TTC549 (cell line): ENCODE results near the gene HACD1.

Experiments used
- FAIRE-seq: peaks from 2 replicates; lab custom pipeline; 2012; peaks lifted over from hg19 to GRCh38; lab: Jason Lieb, UNC

Gene HACD1, protein sequence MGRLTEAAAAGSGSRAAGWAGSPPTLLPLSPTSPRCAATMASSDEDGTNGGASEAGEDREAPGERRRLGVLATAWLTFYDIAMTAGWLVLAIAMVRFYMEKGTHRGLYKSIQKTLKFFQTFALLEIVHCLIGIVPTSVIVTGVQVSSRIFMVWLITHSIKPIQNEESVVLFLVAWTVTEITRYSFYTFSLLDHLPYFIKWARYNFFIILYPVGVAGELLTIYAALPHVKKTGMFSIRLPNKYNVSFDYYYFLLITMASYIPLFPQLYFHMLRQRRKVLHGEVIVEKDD

DNA sequence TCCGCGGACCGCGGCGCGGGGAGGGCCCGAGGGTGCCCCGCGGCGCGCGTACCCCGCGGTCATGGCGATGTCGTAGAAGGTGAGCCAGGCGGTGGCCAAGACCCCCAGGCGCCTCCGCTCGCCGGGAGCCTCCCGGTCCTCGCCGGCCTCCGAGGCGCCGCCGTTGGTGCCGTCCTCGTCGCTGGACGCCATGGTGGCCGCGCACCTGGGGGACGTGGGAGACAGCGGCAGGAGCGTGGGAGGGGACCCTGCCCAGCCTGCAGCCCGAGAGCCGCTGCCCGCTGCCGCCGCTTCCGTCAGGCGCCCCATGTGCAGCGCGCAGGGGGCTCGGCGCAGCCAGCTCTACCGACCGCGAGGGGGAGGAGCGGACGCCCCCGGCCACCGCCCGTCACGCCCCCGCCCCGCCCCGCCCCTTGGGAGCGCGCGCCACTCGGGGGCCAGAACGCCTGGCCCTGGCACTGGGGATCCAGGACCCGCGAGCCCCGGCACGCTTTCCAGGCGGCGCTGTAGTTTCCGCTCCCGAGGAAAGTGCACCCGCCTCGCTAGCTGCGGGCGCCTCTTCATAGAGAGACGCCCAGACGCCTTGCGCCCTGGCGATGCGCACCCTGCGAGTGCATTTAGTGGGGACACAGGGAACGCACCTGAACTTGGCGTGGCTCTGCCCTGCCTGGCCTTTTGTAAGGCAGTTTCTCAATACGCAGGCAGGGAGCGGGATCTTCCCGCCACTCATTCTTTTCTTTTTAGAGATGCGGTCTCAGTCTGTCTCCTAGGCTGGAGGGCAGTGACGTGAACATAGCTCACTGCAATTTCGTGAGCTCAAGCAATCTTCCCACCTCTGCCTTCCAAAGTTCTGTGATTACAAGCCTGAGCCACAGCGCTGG is at the start of gene HACD1:
Gene HACD1 (minus strand): TSS at position 344 of the 881 bp plus-strand sequence. CDS start 35 bp downstream, at position 309.
- no peak for FAIRE-seq

DNA sequence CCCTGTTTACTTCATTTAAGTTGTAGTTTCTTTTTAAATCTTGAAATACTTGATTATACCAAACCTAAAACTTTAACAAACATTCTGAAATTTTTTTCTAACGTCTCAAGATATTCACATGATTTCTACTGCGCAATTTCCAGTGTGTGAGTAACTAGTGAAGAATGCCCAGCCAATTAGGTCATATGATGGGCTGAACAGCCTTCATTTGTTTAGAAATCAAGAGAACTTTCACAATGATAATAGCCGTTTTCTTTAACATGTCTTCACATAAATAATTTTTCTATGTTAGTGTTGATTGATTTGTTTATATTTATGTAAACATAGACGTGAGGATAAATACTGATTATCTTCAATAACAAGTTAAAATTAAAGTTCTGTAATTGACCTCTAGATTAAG is 48.6 kb upstream of the HACD1 start:
- no peak for FAIRE-seq

DNA sequence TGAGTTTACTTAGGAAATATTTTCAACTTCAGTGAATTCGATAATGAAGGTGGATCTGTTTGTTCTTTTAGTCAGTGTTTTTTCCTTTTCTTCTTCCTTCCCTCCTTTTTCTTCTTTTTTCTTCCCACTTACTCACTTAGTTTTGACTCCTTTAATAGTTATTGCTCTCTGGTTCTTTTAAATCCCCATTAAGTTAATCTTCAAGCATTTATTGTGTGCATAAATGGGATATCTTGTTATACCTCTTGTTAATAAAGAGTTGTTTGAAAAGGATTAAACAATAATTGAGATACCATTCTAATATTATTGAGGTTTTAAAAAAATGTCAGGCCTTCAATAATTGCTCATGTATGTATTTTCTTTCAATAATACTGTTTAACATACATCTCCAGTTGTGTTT is 46.3 kb upstream of the HACD1 start:
- FAIRE-seq = no peak

DNA sequence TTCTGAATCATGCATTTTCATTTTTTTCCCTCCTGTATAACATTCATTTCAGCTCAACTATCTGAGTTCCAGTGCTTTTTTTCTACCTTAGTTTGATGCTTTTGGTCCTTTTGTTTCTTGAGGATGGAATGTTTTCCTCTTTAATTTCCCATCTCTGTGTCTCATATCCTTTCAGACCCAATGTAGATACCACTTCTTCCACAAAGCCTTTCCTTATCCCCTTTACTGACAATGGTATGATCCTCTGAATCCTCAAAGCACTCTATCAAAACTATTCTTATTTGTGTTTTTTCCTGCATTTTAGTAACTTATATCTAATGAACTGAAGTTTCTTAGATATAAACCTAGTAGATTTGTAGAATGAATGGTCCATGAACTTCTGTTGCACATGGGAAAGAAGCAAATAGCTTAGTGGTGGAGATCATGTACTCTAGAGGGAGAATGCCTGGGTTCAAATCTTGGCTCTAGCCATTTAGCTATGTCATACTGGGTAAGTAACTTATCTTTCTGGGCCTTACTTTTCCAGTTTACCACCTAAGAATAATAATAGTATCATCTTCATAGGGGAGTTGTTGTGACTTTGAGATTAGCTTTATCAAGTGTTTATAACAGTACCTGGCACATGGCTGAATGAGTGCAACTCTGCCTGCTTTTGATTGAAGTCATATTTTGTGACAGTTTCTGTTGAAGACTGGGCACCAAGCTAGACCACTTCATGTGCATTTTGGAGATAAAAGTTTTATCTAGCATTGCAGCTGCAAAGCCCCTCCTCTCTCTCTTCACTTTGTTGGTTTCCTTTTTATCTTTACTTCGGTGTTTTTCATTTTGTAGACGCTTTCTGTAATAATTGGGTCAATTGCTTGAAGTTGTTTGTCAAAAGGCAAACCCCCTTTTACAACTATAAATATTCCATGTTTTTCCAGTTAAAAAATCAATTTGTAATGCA is 45.3 kb upstream of the HACD1 start:
- FAIRE-seq = no peak

DNA sequence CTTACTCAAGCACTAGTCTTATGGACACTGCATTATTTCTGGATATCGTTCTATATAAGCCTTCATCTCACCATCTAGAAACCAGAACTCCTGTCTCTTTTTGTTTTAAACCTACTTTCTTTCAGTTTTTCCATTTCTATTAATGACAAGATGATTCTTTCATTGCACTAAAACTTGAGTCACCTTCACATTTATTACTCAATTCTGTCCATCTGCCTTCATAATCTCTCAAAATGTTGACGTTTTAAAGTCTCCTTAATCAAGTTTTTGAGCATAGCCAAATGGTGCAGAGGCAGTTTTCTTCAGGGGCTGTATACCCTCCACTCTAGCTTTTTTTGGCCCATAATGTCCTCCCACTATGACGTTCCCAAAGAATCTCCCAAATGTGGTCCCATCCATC is 44.3 kb upstream of the HACD1 start:
- no peak for FAIRE-seq

DNA sequence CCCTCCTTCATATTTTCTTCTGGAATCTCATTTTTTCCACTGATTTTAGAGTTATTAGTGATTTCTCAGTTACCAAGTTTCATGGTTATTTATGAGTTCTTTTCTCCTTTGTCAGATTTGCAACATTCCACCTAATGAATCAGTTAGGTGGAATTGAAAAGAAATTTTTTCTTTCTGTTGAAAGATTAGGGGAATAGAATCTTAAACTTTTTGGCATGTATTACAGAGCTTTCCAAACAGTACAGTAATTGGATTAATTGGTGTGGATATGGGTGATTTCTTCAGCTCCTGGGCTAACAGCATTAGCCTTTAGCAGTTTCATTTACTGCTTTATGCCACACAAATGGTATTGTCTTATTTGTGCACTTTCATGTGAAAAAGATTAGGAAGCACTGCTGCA is 43.7 kb upstream of the HACD1 start:
- no peak for FAIRE-seq

DNA sequence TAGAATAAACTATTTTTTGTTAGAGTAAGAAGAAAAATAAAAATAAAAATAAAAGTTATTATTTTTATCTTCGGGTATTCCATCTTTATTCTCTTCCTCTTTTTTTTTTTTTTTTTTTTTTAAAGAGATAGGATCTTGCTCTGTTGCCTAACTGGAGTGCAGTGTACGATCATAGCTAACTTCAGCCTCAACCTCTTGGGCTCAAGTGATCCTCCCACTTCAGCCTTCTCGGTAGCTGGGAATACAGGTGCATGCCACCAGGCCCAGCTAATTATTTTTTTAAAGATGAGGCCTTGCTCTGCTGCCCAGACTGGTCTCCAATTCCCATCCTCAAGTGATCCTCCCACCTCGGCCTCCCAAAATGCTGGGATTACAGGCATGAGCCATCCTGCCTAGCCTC is 42.2 kb upstream of the HACD1 start:
- no peak for FAIRE-seq

DNA sequence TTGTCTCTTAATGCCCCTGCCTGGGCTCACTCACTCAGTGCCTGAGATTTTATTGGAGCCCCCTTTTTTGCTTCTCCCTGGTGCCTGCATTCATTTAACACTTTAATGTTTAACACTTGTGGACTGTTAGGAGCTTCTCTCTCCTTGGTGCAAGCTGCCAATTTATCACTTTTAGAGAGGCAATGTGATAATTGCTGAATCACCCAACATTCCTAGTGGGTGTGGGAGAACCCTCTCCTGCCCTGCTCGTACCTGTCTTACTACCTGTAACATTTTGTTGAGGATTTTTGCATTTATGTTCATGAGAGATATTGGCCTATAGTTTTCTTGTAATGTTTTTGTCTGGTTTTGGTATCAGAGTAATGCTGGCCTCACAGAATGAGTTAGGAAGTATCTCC is 39.9 kb upstream of the HACD1 start:
- FAIRE-seq = no peak

DNA sequence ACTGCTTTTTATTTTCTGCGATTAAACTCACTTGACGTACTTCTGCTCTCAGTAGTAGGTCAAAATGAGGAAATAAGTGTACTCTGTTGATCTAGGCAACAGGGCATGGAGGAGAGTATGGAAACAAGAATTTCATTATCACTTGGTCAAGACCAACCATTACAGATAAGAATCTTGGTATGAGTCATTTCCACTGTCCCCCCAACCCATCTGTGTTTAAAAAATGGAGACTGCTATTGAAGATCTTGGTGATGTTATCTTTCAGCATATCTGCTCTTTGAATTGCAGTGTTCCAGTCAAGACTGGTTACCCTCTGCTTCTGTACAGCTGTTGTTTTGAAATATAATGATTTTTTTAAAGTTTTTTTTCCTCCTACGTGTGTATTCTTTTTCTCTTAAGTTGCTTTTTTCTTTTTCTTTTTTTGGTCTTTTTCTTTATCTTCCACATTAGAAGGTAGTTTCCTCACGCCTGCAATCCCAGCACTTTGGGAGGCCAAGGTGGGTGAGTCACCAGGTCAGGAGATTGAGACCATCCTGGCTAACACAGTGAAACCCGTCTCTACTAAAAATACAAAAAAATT is 38.5 kb upstream of the HACD1 start:
- no peak for FAIRE-seq

DNA sequence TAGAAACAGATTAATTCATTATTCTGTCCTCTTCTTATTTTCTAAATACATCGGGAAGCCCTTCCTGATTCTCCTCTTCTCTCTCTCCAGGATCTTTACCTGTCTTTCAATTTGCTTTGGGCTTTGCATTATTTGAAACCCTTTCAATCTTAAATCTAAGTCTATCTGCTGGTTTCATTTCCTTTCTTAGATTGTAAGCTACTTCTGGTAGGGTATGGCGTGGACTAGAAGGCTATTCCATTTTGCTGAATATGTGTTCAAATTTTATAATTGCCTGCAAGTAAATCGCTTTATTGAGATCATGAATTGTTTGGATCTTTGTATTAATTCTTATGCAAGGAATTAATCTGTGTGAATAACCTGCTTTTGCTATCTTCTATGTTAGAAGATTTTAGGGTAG is 37.8 kb upstream of the HACD1 start:
- FAIRE-seq = no peak

DNA sequence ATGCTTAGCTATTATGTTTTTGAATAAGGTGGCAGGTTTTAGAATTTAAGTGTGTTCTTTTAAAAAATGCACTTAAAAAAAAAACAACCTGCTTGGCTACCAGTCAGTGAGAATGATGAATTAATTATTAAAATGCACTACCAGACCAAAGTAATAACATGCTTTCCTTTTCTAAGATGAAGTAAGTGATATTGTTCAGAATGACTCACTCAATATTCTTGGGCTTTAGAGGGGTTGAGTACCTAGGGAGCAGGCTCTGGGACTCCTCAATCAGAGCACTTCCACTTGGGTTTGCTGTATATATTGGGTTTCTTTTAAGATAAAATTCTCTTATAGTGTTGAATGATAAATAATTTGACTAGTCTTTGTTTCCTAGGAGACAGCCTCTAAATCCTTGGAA is 35.4 kb upstream of the HACD1 start:
- FAIRE-seq = no peak

DNA sequence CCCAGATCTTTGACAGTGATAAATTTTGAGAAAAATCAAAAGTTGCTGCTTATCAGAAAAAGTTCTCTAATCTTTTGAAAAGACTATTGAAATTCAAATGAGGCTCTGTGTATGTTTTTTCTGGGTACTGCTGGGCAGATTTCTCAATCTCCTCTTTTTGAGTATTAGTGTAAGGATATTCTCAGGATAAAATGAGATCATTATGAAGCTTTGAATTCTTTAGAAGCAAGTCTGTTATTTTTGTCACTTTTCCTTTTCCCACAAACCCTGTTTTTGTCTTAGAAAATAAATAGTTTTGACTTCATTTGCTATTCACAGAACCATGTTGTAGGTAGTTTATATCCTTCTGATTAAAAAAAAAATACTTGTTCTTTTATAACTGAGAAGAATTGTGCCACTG is 34.7 kb upstream of the HACD1 start:
- FAIRE-seq = no peak

DNA sequence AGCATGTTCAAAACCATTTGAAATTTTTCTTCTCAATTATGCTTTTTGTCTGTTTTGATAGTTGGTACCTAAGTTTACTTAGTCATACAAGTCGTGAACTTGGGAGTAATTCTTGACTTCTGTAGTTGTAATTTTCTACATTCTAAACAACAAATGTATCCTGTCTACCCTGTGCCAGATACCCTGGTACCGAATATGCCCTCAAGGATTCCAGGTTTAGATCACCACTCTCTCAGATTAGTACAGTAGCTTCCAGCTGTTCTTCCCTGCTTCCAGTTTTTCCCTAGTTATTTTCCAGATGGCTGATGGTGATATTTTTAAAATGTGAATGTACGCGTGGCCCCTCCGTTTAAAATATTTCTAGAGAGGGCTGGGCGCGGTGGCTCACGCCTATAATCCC is 33.2 kb upstream of the HACD1 start:
- FAIRE-seq = no peak

DNA sequence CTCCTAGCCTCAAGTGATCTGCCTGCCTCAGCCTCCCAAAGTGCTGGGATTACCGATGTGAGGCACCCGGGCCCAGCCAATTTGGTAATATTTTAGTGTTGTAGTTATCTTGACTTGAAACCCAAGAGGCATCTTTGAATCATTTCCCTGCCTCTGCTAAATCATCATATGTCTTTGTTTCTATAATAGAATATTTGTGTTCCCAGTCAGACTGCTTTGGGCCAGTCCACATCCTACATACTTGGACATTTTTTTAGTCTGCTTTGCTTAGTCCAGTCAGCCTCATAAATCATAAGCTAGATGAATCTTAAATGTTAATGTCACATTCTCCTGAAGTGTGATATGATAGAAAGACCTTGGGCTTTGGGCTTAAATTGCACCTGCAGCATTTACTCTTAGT is 32.7 kb upstream of the HACD1 start:
- FAIRE-seq = no peak

DNA sequence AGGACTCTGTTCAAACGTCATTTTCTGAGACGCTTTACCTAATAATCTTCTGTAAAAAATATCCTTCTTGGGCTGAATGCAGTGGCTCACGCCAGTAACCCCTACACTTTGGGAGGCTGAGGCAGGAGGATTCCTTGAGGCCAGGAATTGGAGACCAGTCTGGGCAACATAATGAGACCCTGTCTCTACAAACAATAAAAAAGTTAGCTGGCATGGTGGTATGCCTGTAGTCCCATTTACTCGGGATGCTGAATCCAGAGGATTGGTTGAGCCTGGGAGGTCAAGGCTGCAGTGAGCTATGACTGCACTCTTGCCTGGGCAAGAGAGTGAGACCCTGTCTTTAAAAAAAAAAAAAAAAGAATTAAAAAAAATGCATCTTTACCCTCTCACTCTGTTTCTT is 31.9 kb upstream of the HACD1 start:
- no peak for FAIRE-seq

DNA sequence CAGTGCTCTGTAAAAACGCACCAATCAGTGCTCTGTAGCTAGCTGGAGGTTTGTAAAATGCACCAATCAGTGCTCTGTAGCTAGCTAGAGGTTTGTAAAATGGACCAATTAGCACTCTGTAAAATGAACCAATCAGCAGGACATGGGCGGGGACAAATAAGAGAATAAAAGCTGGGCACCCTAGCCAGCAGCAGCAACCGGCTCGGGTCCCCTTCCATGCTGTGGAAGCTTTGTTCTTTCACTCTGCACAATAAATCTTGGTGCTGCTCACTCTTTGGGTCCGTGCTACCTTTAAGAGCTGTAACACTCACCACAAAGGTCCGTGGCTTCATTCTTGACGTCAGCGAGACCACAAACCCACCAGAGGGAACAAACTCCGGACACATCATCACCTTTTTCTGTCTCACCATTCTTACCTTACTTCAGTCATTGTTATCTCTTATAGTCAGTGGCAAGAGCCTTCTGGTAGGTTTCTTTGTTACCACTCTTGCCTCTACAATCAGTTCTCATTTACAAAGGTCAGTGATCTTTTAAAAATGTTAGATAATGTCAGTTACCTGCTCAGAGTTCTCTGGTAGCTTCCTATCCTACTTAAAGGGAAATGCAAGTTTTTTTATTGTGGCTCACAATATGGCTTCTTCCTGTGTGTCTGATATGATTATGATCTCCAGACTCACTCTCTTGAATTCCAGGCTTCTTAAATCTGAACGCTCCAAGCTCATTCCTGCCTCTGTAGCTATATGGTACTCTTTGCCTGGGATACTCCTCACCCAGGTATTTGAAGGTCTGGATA is 31.3 kb upstream of the HACD1 start:
- FAIRE-seq = no peak

DNA sequence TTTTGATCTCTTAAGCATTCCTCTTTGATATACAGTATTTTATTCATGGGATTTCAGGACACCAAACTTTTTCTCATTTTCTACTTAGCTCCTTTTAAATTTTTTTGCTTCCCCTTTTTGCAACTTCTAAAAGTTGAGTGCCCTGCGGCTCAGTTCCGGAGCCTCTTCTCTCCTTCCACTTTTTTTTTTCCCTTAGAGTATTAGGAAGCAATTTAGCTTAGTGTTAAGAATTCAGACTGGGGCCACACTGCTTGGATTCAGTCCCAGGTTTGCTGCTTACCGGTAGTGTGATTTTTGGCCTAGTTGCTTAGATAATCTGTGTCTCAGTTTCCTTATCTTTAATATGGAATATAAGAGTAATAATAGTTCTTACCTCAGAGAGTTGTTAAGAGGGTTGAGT is 30.2 kb upstream of the HACD1 start:
- FAIRE-seq = no peak

DNA sequence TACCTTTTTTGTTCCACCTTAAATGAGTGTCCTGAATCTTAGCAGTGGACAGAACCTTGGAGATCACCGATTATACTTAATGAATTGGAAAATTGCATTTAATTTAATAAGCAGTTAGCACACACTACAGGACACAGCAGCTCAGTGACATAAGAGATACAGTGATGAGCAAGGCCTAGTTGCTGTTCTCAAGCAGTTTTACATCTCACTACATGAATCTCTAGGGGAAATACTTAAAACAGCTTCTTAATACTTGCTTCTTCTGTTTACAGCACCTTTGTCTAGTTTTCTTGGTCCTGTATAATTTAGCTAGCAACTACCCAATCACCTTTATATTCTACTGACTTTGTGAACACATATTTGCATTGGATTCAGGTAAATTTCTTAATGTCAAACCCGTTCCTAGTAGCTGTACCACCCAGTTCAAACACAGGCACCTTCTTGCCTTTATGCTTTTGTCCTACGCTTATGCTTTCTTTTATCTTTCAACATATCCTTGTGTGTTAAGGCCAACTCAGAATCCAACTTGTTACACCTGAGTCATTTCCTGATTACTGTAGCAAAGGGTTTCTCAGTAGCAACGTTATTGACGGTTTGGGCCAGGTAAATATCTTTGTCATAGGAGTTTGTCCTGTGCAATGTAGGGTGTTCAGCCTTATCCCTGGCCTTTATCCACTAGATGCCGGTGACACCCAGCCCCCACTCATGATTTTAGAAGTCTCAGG is 28.6 kb upstream of the HACD1 start:
- no peak for FAIRE-seq

DNA sequence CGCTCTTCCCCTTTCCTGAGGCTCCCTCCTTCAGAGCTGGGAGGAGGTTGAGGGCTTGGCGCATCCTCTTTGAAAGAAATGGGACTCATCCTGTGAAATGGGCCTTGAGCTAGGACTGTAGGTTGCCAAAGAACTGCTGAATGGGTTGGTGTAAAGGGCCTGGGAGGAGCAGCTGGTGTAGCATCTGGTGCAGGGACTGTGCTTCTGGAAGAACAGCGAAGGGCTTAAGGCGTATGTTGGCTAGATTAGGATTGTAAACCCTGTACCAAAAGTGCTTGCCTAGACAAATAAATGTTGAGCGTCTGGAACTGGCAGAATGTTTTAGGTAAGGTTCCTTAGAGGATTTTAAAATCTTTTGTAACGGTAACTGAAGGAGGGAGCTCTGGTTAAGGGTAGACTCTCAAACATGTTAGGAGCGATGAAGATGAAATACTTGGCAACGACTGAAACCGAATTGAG is 27.3 kb upstream of the HACD1 start:
- no peak for FAIRE-seq

DNA sequence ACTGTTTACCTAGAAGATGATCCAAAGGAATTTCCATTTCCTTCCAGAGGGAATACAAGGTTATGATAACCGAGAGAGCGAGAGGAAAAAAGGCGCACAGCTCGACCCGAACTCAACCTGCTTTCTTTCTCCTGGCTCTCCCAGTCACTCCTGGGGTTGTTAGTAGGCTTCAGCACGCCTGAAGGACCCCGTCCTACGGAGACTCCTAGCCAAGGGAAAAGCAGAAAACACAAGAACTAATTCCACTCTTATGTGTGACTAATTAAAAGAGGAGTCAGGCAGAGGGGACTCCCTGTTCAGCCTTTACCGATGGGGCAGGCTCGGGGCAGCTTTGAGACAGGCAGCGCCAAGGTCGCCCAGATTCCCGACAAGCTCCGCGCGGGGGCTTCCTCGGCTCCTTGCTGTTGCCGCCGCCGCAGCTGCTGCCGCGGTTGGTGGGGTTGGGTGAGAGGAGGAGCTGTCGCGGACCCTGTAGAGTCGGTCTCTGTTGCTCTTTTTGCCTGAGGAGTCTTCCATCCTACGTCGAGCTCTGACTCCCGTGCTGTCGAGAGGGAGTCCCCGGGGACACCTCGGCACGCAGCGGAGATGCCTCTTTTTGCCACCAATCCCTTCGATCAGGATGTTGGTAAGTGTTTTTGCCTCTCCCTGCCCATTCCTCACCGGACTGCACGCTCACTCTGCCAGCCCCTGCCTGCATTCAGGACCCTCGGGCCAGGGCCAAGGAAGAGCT is 26.7 kb upstream of the HACD1 start, which contains the start of gene STAM:
Gene STAM (plus strand): TSS at position 397 of the 730 bp plus-strand sequence. CDS start 189 bp downstream, at position 586.
- FAIRE-seq = no peak
